Stimulated activated CD8-positive, alpha-beta memory T cell treated with anti-CD3 and anti-CD28 coated beads, Interleukin-7, amount 100 ng/mL, for 48 hours (primary cell): ENCODE data around the gene PELI2.

Experiments
- DNase-seq, 2 donors: peaks; one replicate each; pipeline ENCODE4 v3.0.0-alpha.2; 2020; ENCODE audit warnings: low read depth in 1 of 2; ENCODE audit errors: extremely low read depth in 1 of 2

The PELI2 gene

GRCh38 chr14:56224691-56225681, 106.8 kb downstream of the PELI2 start:
- DNase-seq: no peak

GRCh38 chr14:56235388-56235787, 117.2 kb downstream of the PELI2 start:
- DNase-seq: no peak

- DNase-seq: no peak
Observed at GRCh38 chr14:56237398-56237797, 119.2 kb downstream of the PELI2 start.

- no peak for DNase-seq
Observed at GRCh38 chr14:56241461-56241860, 123.2 kb downstream of the PELI2 start.

DNA sequence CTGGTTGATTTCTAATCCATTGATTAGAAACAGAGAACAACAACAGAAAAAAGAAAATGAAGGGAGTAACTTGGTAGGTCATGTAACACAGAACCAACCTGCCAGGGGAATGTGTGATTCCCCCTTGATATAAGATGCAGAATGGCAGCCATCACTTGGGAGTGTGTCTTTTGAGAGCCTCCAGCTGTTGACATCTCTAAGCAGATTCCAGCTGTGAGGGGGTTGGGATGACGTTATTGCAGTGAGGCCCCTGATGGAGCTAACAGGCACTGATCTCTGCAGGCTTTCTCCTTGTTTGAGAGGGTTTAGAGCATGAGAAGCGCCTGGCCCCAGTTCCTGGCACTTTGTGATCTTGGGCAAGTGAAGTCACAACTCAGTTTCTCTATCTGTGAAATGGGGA, 124.9 kb downstream of the PELI2 start:
- DNase-seq: no peak

GRCh38 chr14:56244138-56244789, 126.1 kb downstream of the PELI2 start:
- no peak for DNase-seq

DNA sequence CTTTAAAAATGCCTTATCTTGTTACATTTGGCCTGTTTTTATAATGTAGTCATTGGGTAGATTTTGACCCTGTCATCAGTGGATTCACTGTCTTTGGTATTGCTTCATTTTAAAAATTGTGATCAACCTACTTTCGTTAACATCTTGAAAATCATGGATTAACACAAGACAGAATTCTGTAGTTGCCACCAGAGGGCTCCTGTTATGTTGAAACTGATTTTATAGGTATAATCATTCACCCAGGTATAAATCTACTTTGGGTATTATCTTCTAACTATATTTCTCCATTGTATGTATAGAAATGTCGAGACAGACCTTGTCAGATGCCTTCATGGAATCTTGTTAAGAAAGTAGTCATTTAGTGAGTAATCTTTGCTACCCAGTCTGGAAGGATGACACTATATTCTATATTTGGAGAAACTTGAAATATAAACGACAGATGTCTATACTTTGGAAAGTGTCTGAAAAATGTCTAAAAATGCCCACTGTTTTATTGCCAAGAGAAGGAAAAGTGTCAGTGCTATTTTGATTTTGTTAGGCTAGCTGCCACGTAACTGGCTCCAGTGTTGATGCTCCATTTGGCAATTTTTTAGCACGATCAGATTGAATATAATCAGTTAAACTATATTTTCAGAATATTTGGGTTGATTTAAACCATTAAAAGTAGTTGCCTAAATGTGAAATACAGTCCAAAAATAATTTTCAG, 129.4 kb downstream of the PELI2 start:
- no peak for DNase-seq

- DNase-seq: no peak
Observed at GRCh38 chr14:56248442-56248841, 130.2 kb downstream of the PELI2 start.

DNA sequence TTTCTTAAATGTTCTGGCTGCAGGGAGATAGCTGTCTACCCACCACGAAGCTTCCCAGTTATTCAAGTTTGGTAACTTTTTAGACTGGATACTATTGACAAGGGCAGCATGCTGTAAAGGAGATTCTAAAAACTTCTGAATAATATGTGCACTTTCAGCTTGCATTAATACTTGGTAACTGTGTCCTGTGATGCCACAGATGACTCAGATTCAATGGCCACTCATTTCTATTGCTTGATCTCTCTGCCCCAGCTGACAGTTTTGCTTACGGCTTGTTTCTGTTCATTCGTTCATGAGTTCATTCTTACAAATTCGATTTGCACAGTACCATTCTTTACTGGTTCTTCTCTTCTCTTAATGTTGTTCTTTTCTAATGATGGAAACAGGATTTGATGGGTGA, 142.8 kb downstream of the PELI2 start:
- no peak for DNase-seq

- DNase-seq: no peak
Observed at GRCh38 chr14:56262530-56262929, 144.3 kb downstream of the PELI2 start.

GRCh38 chr14:56268039-56268438, 149.8 kb downstream of the PELI2 start:
- no peak for DNase-seq

- no peak for DNase-seq
Observed at GRCh38 chr14:56268673-56269072, 150.5 kb downstream of the PELI2 start.

- DNase-seq: no peak
Observed at GRCh38 chr14:56270921-56271320, 152.7 kb downstream of the PELI2 start.

DNA sequence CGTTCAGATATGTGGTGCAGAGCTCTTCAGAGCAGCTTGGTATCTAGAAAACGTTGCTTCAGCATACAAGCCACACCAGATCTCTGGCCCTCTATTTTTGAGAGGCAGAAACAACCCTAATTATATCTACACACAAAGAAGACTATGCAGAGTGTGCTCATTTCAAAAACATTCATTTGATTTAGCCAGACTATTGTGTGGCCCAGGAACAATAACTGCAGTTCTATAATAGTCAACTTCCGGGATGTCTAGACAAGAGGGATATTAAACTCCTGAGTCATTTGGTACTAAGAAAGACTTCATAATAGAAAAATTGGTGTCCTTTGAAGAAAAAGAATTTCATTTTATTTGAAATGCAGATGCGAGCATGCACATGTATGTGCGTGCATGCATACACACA, 153.8 kb downstream of the PELI2 start:
- no peak for DNase-seq

- no peak for DNase-seq
Observed at GRCh38 chr14:56273155-56273554, 154.9 kb downstream of the PELI2 start.

DNA sequence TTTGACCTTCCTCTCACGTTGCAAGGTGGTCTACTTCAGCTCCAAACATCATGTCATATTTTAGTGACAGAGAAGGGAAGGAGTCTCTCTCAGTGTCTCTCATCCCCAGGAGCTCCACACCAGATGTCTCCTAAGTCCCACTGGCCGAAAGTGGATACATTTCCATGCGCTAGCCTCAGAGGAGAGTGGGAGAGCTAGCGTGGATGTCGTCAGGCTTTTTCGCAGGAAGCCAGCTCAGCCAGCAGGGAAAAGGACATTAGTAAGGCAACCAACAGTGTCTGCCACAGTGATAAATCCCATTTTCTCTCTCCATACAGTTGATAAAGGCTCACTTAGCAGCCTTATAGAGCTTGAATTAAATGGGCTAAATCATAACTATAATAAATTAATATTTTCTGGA, 155.7 kb downstream of the PELI2 start:
- no peak for DNase-seq

DNA sequence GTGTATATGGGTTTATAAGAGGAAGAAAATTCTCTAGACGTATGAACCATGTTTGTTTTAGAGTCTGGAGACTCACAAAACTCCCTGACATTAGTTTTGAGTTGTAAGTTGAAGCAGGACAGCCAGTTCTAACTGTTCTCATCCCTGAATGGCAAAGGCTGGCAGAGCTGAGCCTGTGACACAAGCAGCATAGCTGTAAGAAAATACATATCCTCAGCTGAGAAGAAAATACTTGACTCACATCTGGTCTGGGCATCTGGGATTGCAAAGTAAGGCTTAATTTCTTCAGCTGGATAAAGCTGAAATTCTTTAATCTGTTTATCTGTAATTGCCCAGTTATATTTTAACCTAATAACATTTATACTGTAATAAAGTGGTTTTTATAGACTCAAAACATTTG, 156.3 kb downstream of the PELI2 start:
- DNase-seq: no peak

- DNase-seq: no peak
Observed at GRCh38 chr14:56276108-56276507, 157.9 kb downstream of the PELI2 start.

DNA sequence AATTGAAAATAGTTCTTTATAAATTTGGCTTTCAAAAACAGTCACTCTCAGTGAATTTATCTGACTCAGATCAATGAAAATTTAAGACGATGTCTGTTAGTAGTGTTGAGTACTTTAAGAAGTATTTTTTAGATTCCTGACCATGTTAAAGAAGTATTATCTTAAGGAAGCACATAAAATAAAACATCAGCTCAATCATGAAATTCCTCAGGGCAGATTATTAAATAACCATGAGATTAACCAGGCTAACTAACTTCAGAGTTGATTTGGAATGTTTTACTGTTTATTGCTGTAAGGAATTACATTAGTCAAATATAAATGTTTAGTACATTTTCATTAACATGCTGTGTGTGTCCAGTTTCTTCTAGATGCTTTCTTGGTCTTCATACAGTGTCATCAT, 160.2 kb downstream of the PELI2 start:
- no peak for DNase-seq

GRCh38 chr14:56280843-56281242, 162.6 kb downstream of the PELI2 start:
- DNase-seq: no peak

DNA sequence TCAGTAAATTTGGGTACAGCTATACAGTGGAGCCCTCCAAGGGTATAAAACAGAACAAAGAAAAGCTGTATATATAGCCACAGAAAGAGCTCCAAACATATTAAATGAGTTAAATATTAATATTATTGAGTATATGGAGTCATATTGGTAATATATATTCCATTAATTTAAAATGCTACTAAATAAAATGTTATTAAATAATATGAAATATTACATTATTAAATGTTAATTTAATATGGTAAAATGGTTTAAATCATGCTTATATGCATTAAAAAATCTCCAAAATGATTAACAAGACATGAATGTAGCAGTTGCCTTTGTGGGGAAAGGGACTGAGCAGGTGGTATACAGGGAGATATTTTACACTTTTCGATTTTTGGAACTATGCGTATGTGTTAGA, 164.0 kb downstream of the PELI2 start:
- DNase-seq: no peak

DNA sequence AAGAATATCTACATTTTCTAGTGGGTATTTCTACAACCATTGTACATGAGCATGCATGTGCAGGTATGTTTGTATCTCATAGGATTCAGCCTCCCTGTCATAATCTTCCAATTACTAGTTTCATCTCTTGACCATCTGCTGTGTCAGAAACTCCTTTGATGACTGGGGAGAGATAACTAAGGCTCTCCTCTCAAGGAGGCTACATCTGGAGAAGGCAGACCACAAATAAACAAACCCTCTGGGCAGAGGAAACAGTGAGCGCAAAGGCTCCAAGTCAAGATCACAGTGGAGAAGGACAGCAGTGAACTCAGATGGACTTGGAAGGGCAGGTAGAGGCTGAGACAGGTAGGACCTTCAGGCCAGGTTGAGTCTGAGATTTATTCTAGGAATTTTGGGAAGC, 166.4 kb downstream of the PELI2 start:
- DNase-seq: no peak
